HG03095 (cell line): ENCODE measurements around the gene MAP1LC3C.

Experiments
- ATAC-seq: cut with Tn5 transposase; IDR thresholded peaks from one replicate; pipeline ENCODE4 v1.9.1; 2021; ENCODE audit warnings: moderate library complexity; ENCODE audit not compliant: unreplicated experiment

The MAP1LC3C gene

GRCh38 chr1:241999026-241999425, at the start of gene MAP1LC3C:
MAP1LC3C (minus strand) TSS chr1:241999098; CDS start chr1:241999008, 90 bp downstream.
- no peak for ATAC-seq

GRCh38 chr1:242043165-242043564, 44.3 kb upstream of the MAP1LC3C start:
- ATAC-seq: no peak

- no peak for ATAC-seq
These were observed 35.5 kb upstream of the MAP1LC3C start for GRCh38 chr1:242034392-242034791.

DNA sequence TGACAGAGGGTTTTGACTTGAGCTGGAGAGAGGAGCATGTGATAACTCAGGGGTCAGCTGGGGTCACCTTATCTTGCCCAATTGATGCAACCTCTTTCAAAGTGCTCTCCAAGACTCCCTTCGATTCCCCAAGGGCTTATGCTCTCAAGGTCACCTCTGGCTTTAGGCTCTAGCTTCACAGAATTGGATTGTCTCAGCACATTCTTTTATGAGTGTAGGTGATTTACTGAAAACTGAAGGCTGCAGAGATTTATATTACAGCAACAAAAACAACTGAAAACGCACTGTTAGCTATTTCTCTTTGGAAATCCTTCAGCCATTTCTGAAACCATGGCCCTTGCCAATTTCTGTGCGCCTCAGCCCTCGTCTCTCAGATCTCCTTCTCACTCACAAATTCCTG, 34.5 kb upstream of the MAP1LC3C start:
- ATAC-seq: no peak

GRCh38 chr1:242030071-242030470, 31.2 kb upstream of the MAP1LC3C start:
- ATAC-seq: no peak

- no peak for ATAC-seq
These were observed 26.8 kb upstream of the MAP1LC3C start for GRCh38 chr1:242025681-242026080.

DNA sequence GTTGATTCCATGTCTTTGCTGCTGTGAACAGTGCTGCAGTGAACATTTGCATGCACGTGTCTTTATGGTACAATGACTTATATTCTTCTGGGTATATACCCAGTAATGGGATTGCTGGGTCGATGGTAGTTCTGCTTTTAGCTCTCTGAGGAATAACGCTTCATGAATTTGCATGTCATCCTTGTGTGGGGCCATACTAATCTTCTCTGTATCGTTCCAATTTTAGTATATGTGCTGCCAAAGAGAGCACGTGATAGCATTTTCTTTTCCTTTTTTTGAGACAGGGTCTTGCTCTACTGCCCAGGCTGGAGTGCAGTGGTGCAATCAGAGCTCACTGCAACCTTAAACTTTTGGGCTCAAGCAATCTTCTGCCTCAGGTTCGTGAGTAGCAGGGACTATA, 24.9 kb upstream of the MAP1LC3C start:
- no peak for ATAC-seq

GRCh38 chr1:242019018-242019417, 20.1 kb upstream of the MAP1LC3C start:
- no peak for ATAC-seq

- peak; percentile 69 for ATAC-seq
These were observed 18.8 kb upstream of the MAP1LC3C start for GRCh38 chr1:242017580-242018233.

DNA sequence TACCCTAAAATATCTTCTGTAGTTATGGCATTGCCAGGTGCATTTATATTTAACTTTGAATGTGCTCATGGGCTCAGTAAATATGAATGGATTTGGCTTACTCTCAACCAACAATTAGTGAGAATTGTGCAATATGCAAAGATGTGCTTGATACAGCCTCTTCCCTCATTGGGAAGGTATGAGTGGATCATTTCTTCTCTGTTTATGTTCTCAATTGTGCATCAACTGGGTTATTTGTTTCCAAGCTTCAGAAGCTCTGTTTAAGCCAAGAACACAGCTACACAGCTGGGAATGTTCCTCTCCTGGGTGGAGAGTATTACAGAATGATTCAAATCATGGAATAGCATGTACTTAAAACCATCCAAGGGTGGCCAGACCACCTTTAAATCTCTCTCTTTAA, 17.6 kb upstream of the MAP1LC3C start:
- no peak for ATAC-seq

DNA sequence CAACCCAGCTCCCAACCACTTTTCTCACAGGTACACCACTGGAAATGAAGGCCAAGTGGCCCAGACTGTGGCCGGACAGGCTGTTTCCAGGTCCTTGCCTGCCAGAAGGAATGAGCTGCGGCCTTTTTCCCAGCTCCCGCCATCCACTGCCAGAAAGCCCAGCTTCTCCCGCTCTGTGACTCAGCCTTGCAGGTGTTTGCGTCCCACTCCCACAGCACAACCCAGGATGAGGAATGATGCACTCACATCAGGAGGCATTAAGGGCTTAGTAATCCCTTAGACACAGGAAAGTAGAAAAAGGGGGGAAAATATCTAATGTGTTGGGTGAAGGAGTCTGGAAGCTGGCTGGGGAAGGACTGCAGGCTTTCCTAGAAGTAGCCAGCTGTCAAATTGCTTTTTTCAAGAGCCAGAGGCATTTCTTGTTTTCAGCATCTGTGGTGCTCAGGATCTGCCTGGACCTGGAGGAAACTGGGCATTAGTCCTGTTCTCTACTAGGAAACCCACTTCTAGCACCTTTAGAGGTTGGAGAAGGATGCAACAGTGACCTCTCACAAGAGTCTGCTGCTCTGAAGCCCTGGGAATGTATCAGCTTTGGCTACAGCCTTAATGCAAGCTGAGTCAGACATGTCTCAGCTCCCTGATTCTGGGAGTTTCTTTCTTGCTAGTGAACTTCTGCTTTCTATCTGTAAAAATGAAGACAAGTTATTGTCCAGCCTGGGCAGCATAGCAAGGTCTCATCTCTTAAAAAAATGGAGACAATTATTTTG, 13.2 kb upstream of the MAP1LC3C start:
- no peak for ATAC-seq

GRCh38 chr1:242008826-242009495, 10.1 kb upstream of the MAP1LC3C start:
- ATAC-seq: no peak

DNA sequence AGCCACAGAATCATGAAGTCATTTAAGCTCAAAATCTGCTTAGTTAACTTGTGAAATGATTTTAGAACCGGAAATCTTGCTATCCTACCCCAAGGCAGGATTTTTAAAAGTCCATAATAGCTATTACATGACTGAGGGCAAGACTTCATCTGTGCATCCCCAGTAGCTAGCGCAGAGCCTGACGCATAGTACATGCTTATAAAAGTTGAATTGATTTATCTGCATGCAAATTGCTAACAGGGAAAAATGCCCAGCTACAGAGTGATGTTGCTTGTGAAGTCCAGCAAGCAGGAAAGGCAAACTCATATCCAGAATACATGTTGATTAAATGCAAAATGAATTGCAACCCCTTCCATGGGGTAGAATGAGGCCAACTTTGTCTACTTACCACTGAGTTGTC, 8.1 kb upstream of the MAP1LC3C start:
- ATAC-seq: no peak

DNA sequence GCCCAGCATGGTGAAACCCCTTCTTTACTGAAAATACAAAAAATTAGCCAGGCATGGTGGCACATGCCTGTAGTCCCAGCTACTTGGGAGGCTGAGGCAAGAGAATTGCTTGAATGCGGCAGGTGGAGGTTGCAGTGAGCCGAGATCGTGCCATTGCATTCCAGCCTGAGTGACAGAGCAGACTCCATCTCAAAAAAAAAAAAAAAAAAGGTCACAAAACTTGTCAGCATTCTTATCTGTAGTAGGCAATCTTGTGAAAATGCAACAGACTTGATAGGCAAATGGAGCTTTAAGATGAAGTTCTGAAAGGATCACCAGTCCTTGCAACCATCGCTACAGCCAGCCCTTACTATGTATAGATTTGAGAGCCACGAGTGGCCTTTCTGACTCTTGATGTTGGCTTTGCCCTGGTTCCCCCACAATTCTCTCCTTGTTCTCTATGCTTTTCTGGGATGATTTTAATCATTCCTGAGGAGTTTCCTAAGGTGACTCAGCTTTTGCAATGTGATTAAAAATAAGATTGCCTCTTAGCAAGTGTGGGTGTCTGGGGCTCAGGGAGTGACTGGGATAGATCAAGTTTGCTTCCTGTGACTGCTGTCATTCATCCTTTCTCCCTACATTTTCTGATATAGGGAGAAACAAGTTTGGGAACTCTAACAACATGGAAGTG, 7.1 kb upstream of the MAP1LC3C start:
- no peak for ATAC-seq

DNA sequence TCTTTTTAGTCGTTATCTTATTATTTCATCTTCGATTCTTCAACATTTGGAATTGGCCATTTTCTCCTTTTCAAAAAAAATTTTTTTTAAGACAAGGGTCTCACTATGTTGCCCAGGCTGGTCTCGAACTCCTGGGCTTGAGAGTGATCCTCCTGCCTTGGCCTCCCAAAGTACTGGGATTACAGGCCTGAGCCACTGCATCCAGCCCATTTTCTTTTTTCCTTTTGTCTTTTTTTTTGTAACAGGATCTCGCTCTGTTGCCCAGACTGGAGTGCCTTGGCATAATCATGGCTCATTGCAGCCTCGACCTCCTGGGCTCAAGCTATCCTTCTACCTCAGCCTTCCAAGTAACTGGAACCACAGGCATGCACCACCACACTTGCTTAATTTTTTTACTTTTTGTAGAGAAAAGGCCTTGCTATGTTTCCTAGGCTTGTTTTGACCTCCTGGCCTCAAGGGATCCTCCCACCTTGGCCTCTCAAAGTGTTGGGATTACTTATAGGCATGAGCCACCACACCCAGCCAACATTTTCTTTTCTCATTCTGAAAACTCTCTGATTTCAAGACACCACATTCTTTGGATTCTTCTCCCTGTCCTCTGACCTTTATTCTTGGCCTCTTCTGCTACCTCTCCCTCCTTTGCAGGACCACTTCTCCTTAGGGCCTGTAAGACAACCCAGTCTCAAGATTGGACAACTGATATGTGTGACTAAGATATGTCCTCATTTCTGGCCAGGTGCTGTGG, 6.0 kb upstream of the MAP1LC3C start:
- ATAC-seq: no peak

- ATAC-seq: no peak
These were observed 3.6 kb upstream of the MAP1LC3C start for GRCh38 chr1:242002510-242002909.

- no peak for ATAC-seq
These were observed 3.2 kb upstream of the MAP1LC3C start for GRCh38 chr1:242002072-242002471.

DNA sequence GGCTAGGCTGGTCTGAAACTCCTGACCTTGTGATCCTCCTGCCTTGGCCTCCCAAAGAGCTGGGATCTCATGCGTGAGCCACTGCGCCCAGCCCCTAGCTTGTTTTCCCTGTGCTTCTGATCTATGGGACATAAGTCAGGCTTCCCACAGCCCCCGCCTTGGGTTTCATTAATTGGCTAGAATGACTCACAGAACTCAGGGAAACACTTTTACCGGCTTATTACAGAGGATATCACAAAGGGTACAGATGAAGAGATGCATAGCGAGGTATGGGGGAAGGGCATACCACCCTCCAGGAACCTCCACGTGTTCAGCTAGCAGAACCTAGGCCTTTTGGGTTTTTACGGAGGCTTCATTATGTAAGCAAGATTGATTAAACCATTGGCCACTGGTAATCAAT, 1.5 kb upstream of the MAP1LC3C start:
- ATAC-seq: no peak

GRCh38 chr1:241998412-241998921, 431 bp downstream of the MAP1LC3C start:
- ATAC-seq: peak; percentile 83

DNA sequence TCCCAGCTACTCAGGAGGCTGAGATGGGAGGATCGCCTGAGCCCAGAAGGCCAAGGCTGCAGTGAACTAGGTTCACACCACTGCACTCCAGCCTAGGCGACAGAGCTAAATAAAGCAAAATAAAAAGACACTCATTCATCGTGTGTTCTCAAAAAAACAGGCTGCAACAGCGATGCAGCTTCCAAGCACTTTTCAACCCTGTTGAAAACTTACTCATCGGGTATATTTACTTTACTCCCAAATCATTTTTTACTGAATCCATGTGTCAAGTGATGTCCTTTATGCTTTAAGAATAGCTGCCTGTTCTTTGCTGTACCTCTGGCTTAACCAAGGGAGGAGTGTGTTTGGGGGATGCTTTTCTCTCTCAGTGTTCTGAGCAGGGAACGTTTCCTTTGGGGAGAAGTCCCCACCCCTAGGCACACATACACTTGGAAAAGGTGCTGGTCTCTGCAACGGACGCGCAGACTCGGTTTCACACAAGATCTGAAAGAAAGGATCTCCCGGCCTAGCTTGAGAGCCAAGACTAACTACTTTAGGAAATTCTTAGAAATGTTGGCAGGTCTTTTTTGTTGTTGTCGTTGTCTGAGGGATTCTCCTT, 1.4 kb downstream of the MAP1LC3C start:
- no peak for ATAC-seq
